ENCODE results near the gene TCOF1.

TCOF1 gene

GRCh38 chr5:150323092-150323491, 34.4 kb upstream of the TCOF1 start:
- no peak for DNase-seq (ENCODE audit: extremely low read depth, low read depth)
- no peak for TF ChIP-seq CTCF (IDR thresholded peaks at IDR 0.05; ENCODE audit: low read depth, low read length, missing control alignments)
- H3K4me3 ChIP-seq (replicated peaks; ENCODE audit: low read depth, low read length), result no peak overlapping the region

GRCh38 chr5:150323819-150324218, 33.7 kb upstream of the TCOF1 start:
- TF ChIP-seq CTCF (IDR thresholded peaks at IDR 0.05; ENCODE audit: low read depth, low read length, missing control alignments), result no peak
- no peak overlapping the region for H3K4me3 ChIP-seq (replicated peaks; ENCODE audit: low read depth, low read length)

GRCh38 chr5:150325426-150325825, 32.1 kb upstream of the TCOF1 start:
- no peak for TF ChIP-seq CTCF (IDR thresholded peaks at IDR 0.05; ENCODE audit: low read depth, low read length, missing control alignments)
- DNase-seq (ENCODE audit: extremely low read depth, low read depth), result no peak
- H3K4me3 ChIP-seq (replicated peaks; ENCODE audit: low read depth, low read length), result no peak overlapping the region

More at GRCh38 chr5:150323819-150324218, 33.7 kb upstream of the TCOF1 start:
- no peak for DNase-seq (ENCODE audit: extremely low read depth, low read depth)

GRCh38 chr5:150326707-150327106, 30.8 kb upstream of the TCOF1 start:
- DNase-seq (ENCODE audit: extremely low read depth, low read depth), result no peak
- TF ChIP-seq CTCF (IDR thresholded peaks at IDR 0.05; ENCODE audit: low read depth, low read length, missing control alignments), result no peak
- no peak overlapping the region for H3K4me3 ChIP-seq (replicated peaks; ENCODE audit: low read depth, low read length)

- no peak overlapping the region for H3K4me3 ChIP-seq (replicated peaks; ENCODE audit: low read depth, low read length)
- DNase-seq (ENCODE audit: extremely low read depth, low read depth), result no peak
- no peak for TF ChIP-seq CTCF (IDR thresholded peaks at IDR 0.05; ENCODE audit: low read depth, low read length, missing control alignments)
Observed at GRCh38 chr5:150327139-150327538, 30.4 kb upstream of the TCOF1 start.

- no peak overlapping the region for H3K4me3 ChIP-seq (replicated peaks; ENCODE audit: low read depth, low read length)
- TF ChIP-seq CTCF (IDR thresholded peaks at IDR 0.05; ENCODE audit: low read depth, low read length, missing control alignments), result no peak
- DNase-seq (ENCODE audit: extremely low read depth, low read depth), result no peak
Observed at GRCh38 chr5:150328515-150328914, 29.0 kb upstream of the TCOF1 start.

- DNase-seq (ENCODE audit: extremely low read depth, low read depth), result no peak
- TF ChIP-seq CTCF (IDR thresholded peaks at IDR 0.05; ENCODE audit: low read depth, low read length, missing control alignments), result no peak
- no peak overlapping the region for H3K4me3 ChIP-seq (replicated peaks; ENCODE audit: low read depth, low read length)
Observed at GRCh38 chr5:150329038-150329437, 28.5 kb upstream of the TCOF1 start.
